ENCODE measurements around the gene ZNF514. TPM values are rescaled to one million over a fixed set of nuclear protein-coding genes. Genes with fewer than 3 reads are reported as not detected.

The ZNF514 gene
- total RNA-seq, 4 donors from 2014 or later = 17.2 to 32.1 (median 22.2) TPM

DNA sequence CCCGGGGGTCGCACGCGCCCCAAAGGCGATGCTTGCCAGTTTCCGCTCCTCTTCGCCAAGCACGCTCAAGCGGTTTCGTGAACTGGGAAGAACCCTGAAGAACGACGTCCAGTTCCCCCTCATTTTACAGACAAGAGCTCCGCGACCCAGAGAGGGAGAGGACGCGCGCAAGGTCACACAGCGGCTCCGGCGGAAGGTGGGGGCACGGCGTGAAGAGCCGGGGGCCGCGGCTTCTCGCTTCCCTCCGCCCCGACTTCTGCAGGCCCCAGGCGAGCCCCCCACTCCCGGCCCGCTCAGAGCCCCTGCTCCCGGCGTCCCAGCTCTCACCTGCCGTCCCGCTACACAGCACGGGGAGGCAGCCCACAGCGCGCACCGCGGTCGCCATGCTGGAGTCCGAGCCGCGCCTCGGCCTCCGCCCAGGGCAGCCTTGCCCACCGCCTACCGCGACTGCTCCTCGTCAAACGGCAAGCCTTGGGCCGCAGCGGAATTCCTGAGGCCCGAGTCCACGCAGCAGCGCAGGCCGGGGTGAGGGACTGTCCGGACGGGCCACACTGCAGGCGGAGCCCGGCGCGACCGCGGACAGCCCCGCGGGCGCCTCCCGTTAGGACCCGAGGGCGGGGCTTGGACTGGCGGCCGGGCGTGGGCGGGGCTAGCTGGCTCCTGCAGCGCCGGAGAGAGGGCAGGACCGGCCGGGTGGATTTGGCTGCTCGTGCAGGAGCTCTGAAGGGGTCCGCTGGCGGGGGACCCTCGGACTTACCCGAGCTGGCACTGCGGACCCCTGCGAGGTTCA is 38.0 kb downstream of the ZNF514 start, which contains the start of gene MRPS5:
Gene MRPS5 (minus strand): TSS at position 402 of the 790 bp plus-strand sequence. CDS start 17 bp downstream, at position 385.
- TF ChIP-seq, protein P1, sequence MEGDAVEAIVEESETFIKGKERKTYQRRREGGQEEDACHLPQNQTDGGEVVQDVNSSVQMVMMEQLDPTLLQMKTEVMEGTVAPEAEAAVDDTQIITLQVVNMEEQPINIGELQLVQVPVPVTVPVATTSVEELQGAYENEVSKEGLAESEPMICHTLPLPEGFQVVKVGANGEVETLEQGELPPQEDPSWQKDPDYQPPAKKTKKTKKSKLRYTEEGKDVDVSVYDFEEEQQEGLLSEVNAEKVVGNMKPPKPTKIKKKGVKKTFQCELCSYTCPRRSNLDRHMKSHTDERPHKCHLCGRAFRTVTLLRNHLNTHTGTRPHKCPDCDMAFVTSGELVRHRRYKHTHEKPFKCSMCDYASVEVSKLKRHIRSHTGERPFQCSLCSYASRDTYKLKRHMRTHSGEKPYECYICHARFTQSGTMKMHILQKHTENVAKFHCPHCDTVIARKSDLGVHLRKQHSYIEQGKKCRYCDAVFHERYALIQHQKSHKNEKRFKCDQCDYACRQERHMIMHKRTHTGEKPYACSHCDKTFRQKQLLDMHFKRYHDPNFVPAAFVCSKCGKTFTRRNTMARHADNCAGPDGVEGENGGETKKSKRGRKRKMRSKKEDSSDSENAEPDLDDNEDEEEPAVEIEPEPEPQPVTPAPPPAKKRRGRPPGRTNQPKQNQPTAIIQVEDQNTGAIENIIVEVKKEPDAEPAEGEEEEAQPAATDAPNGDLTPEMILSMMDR (IDR thresholded peaks at IDR 0.05; ENCODE audit: low read depth) = no peak

DNA sequence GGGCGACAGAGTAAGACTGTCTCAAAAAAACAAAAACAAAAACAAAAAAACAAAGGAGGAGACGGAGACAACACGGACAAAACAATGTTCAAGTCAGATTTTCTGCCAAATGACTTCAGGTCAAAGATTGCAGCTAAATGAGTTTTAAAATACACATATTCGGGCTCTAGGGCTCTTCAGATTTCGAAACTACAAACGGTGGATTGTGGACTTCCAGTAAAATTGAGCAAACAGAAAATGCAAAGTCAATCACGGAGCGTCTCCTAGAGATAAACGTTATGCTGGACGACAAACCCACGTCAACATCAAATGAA is 38.6 kb downstream of the ZNF514 start:
- TF ChIP-seq, protein P1 (IDR thresholded peaks at IDR 0.05; ENCODE audit: low read depth) = no peak

DNA sequence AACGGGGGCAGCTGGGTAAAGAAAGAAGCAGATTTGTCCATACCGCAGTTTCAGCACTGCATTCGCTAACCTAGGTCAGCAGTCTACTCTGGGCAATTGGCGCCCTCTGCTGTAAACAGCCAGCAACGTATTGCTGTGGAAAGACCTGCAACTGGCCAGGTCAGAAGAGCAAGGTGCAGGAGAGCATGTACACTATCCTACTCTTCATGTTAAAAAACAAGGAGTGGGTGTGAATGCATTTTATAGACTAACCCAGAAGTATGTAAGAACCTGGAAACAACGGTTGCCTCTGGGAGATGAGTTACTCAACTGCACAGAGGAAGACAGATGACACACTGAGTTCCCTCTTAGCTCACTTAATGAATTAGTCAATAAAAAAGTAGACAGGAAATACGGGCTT is 44.2 kb downstream of the ZNF514 start:
- TF ChIP-seq, protein P1 (IDR thresholded peaks at IDR 0.05; ENCODE audit: low read depth) = no peak

DNA sequence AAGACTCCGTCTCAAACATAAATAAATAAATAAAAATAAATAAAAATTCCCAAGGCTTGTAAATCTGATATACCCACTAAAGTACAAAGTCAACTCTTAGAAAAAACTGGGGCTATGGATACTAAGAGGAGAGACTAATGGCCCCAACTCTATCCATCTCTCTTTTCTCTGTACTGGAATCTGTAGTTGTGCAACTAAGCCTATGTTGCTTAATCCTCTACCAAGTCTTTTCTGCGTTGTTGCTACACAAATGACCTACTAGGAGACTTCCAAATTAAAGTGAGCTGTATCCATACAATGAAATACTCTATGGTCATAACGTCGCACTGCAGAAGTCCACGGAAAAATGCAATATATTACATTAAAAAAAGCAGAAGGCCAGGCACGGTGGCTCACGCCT is 46.2 kb downstream of the ZNF514 start:
- TF ChIP-seq, protein P1 (IDR thresholded peaks at IDR 0.05; ENCODE audit: low read depth) = no peak

DNA sequence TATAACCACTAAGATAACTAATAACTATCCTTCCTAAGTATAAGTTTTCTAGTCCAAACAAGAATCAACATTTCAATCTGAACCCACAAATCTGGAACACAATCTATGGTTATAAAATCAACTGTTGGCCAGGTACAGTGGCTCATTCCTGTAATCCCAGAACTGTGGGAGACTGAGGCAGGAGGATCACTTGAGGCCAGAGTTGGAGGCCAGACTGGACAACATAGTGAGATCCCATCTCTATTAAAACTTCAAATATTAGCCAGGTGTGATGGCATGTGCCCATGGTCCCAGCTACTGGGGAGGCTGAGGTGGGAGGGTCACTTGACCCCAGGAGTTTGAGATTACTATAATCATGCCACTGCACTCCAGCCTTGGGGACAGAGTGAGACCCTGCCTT is 49.3 kb downstream of the ZNF514 start:
- TF ChIP-seq, protein P1 (IDR thresholded peaks at IDR 0.05; ENCODE audit: low read depth) = no peak

DNA sequence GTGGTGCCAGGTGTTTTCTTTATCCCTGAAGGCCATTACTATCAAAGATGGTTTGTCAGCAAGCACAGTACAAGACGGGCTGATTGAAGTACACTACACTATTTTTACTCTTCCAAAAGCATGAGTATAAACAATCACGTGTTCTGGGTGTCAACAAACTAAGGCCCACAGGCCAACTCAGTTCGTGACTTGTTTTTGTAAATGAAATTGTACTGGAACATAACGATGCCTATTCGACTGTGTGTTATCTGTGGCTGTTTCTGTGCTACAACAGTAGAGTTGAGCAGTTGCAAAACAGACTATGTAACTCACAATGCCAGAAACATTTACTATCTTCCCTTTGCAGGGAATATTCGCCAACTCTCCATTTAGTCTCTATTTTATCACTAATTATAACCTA is 50.4 kb downstream of the ZNF514 start:
- TF ChIP-seq, protein P1 (IDR thresholded peaks at IDR 0.05; ENCODE audit: low read depth) = no peak

DNA sequence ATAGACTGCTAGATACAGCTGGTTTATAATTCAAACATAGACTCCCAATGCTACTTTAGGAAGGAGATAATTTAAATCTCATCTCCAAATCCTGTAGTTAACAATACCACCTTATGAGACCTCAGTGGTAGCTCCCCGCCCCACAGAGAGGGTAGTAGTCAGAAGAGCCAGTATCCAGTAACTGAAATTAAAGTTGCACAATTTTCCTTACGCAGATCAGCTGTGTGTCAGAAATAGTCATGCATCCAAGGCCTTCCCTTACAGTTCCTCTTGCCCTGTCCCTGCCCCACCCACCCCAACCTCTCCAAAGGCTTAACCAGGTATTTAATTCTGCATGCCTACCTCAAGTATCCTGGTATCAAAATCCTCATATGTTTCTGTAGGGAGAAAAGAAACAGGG is 53.6 kb downstream of the ZNF514 start:
- TF ChIP-seq, protein P1 (IDR thresholded peaks at IDR 0.05; ENCODE audit: low read depth) = no peak
